HepG2 (cell line): ENCODE results near the gene ARHGEF10L. TPM values are rescaled to one million over a fixed set of nuclear protein-coding genes. Genes with fewer than 3 reads are reported as not detected.

Experiments used
- ATAC-seq: fragments of 200-7000 bp; cut with Tn5 transposase; 3 replicates; pipeline ENCODE4 v1.9.1; 2020; ENCODE audit warnings: mild to moderate bottlenecking, moderate library complexity
- BruUV-seq: library from RNA; stranded (reverse); fragments of 400-500 nt; replicated peaks from 2 replicates; lab custom pipeline; 2021; lab: Mats Ljungman, UMichigan
- CTCF ChIA-PET: fragments of 300-600 bp; formaldehyde crosslinking; extraction: SDS; loops from one replicate; lab custom pipeline; 2021; ENCODE audit warnings: low total read pairs, inconsistent platforms, low intra/inter-chr PET ratio; lab: Yijun Ruan, JAX
- POLR2A ChIA-PET: fragments of 350-600 bp; sonication (Branson Sonifier 250); formaldehyde crosslinking; loops from one replicate; lab custom pipeline; 2020; ENCODE audit warnings: antibody characterized with exemption, inconsistent platforms; lab: Yijun Ruan, JAX
- DNase-seq: peaks from one replicate; pipeline ENCODE4 v3.0.0-alpha.2; 2015; ENCODE audit warnings: low spot score
- FAIRE-seq: peaks from 3 replicates; lab custom pipeline; 2011; peaks lifted over from hg19 to GRCh38; lab: Jason Lieb, UNC
- H2AFZ ChIP-seq: one replicate; pipeline ENCODE4 v1.6.1; 2011; ENCODE audit warnings: low read length, inconsistent platforms
- H3K27ac ChIP-seq: fragments of 300-600 bp; 3 replicates; pipeline ENCODE4 v1.8.0; 2011; ENCODE audit warnings: mixed run types, mild to moderate bottlenecking, mixed read lengths, low read length, inconsistent platforms; ENCODE audit not compliant: insufficient read depth; ENCODE audit errors: extremely low read length
- H3K27me3 ChIP-seq, 2 experiments: fragments of 200-600 bp in 1 of 2; 2 replicates in 1 of 2; 3 replicates in 1 of 2; pipeline versions ENCODE4 v1.6.0 to v1.8.0; 2011; ENCODE audit warnings: low read length in 2 of 2, mild to moderate bottlenecking in 2 of 2, moderate library complexity in 2 of 2, inconsistent platforms in 1 of 2; ENCODE audit not compliant: insufficient read depth in 2 of 2, control insufficient read depth in 1 of 2
- H3K36me3 ChIP-seq, 2 experiments: fragments of 200-600 bp in 1 of 2; replicated peaks in 1 of 2; 2 replicates in 1 of 2; 3 replicates in 1 of 2; pipeline versions ENCODE4 v1.5.1 to v1.8.0; 2011; ENCODE audit warnings: low read length in 2 of 2, inconsistent platforms in 1 of 2; ENCODE audit not compliant: insufficient read depth in 2 of 2, control insufficient read depth in 1 of 2
- H3K4me1 ChIP-seq: 2 replicates; pipeline ENCODE4 v1.5.1; 2012; ENCODE audit warnings: low read length, inconsistent platforms; ENCODE audit not compliant: insufficient read depth
- H3K4me2 ChIP-seq: 2 replicates; pipeline ENCODE4 v1.6.0; 2011; ENCODE audit warnings: low read depth, low read length, inconsistent platforms
- H3K4me3 ChIP-seq, 3 experiments: fragments of 200-600 bp in 1 of 3; sonication (generic), shearing (Covaris generic) in 1 of 3; replicated peaks in 1 of 3; 2 replicates each; pipeline ENCODE4 v1.5.1; 2011 to 2016; ENCODE audit warnings: low read length in 3 of 3, inconsistent platforms in 2 of 3, low read depth in 2 of 3, mild to moderate bottlenecking in 2 of 3, control low read depth in 1 of 3, mixed read lengths in 1 of 3; ENCODE audit not compliant: insufficient read depth in 1 of 3
- H3K79me2 ChIP-seq: one replicate; pipeline ENCODE4 v1.6.1; 2011; ENCODE audit warnings: low read length, inconsistent platforms; ENCODE audit not compliant: insufficient read depth
- H3K9ac ChIP-seq: 2 replicates; pipeline ENCODE4 v1.6.0; 2011; ENCODE audit warnings: mild to moderate bottlenecking, low read depth, low read length, inconsistent platforms; ENCODE audit not compliant: insufficient read depth
- H3K9me3 ChIP-seq: 2 replicates; pipeline ENCODE4 v1.5.1; 2012; ENCODE audit warnings: mild to moderate bottlenecking, low read length
- H4K20me1 ChIP-seq: 2 replicates; pipeline ENCODE4 v1.6.0; 2011; ENCODE audit warnings: inconsistent platforms, mild to moderate bottlenecking, low read length, moderate library complexity; ENCODE audit not compliant: insufficient read depth
- DNMT1 ChIP-seq: sonication (generic); formaldehyde crosslinking; IDR thresholded peaks from 2 replicates; pipeline ENCODE4 v1.5.1; 2020; ENCODE audit warnings: mild to moderate bottlenecking, missing genetic modification reagents
- FOXJ3 ChIP-seq: sonication (generic); formaldehyde crosslinking; IDR thresholded peaks from 2 replicates; pipeline ENCODE4 v1.4.0; 2020; ENCODE audit warnings: missing genetic modification reagents, mild to moderate bottlenecking, borderline replicate concordance
- PRDM15 ChIP-seq: sonication (generic); formaldehyde crosslinking; IDR thresholded peaks from 2 replicates; pipeline ENCODE4 v1.4.0; 2020; ENCODE audit warnings: missing genetic modification reagents
- RFX1 ChIP-seq: fragments of 450-650 bp; IDR thresholded peaks from 2 replicates; pipeline ENCODE4 v1.6.1; 2017
- SRF ChIP-seq: IDR thresholded peaks from 2 replicates; pipeline ENCODE4 v1.6.1; 2011; ENCODE audit warnings: mild to moderate bottlenecking, low read depth, low read length, moderate library complexity
- SYNCRIP ChIP-seq: fragments of 200-400 bp; formaldehyde crosslinking; IDR thresholded peaks from 2 replicates; pipeline ENCODE4 v1.6.1; 2018; ENCODE audit warnings: mild to moderate bottlenecking, low read depth, low read length; ENCODE audit not compliant: insufficient read depth
- TEAD3 ChIP-seq: optimal IDR thresholded peaks from 2 replicates; pipeline ENCODE3; 2016; ENCODE audit warnings: borderline replicate concordance
- TFDP1 ChIP-seq: IDR thresholded peaks from 2 replicates; pipeline ENCODE4 v1.6.1; 2016; ENCODE audit warnings: missing compliant biosample characterization, missing genetic modification reagents, borderline replicate concordance
- TSC22D2 ChIP-seq: sonication (generic); formaldehyde crosslinking; IDR thresholded peaks from 2 replicates; pipeline ENCODE4 v1.5.1; 2020; ENCODE audit warnings: missing genetic modification reagents, mild to moderate bottlenecking, borderline replicate concordance
- ZNF570 ChIP-seq: sonication (generic); formaldehyde crosslinking; IDR thresholded peaks from 2 replicates; pipeline ENCODE4 v1.4.0; 2020; ENCODE audit warnings: mild to moderate bottlenecking, missing genetic modification reagents, borderline replicate concordance
- ZNF776 ChIP-seq: sonication (generic); formaldehyde crosslinking; IDR thresholded peaks from 2 replicates; pipeline ENCODE4 v1.4.0; 2020; ENCODE audit warnings: mild to moderate bottlenecking, missing genetic modification reagents
- WGBS: methylation state at CpG from one replicate; pipeline ENCODE4 v1.1.6; 2017; ENCODE audit warnings: low lambda C conversion rate; 5-methylcytosine and 5-hydroxymethylcytosine counted together
- in situ Hi-C: cut with HindIII; loops from 2 replicates; pipeline ENCODE4 v1.10.0; 2017; ENCODE audit warnings: low pct_unique_long_range_greater_than_20kb; ENCODE audit not compliant: extremely low pct_ligation_motif_present
- intact Hi-C: fragments of 100-400 bp; cut with micrococcal nuclease; formaldehyde crosslinking; loops from one replicate; pipeline ENCODE4 v1.10.0; 2022; ENCODE audit not compliant: unreplicated experiment
- polyA plus RNA-seq, 8 experiments: library from polyadenylated mRNA; depleted of rRNA in 3 of 8; stranded (reverse) in 7 of 8; unstranded in 1 of 8; fragments of >200 nt; fragmentation: Illumina TruSeq in 4 of 8; extraction: Trizol in 4 of 8; gene quantifications; 2 replicates each; pipeline versions ENCODE4 v1.2.1 to v1.2.3, GENCODE V29; 2011 to 2016; ENCODE audit warnings: low read depth in 4 of 8, missing spikeins in 1 of 8, mixed read lengths in 1 of 8; ENCODE audit not compliant: insufficient read depth in 1 of 8
- total RNA-seq, 5 experiments: library from RNA; depleted of rRNA; stranded (reverse); fragments of >200 nt; fragmentation: Illumina TruSeq; extraction: Trizol; gene quantifications; 2 replicates each; pipeline ENCODE4 v1.2.3, GENCODE V29; 2016; ENCODE audit warnings: low read depth in 1 of 5

Gene ARHGEF10L
- total and polyA plus RNA-seq, 2 of the 13 experiments (the other 11 are each of a cell fraction or from before 2014, with no cell fraction given), result 46.5 to 78.3 TPM

GRCh38 chr1:17639703-17640340, 100.3 kb downstream of the ARHGEF10L start (continued):
- TF ChIP-seq ZNF570 (CRISPR knock-in tag), result no peak
- TF ChIP-seq DNMT1 (CRISPR knock-in tag), result no peak
- no peak for TF ChIP-seq ZNF776
- TF ChIP-seq, all 625 proteins: peak for 3

- intact Hi-C loops, result no loop called here
- no peaks in the 10 kb centered on the region for H3K27me3 ChIP-seq
- no peaks in the 10 kb centered on the region for H3K4me1 ChIP-seq
- in situ Hi-C loops, result no loop called here
- H3K4me3 ChIP-seq, result no peak overlapping the region
- H4K20me1 ChIP-seq, result peaks cover 10% of the 10 kb centered on the region; the same call in 1 of the 2 replicates
- DNase-seq (no peak), FAIRE-seq (no peak), ATAC-seq (no peak)
- POLR2A ChIA-PET, result no interaction called here
- no peak for TF ChIP-seq PRDM15
- TF ChIP-seq SRF, result no peak
- TF ChIP-seq TEAD3 (CRISPR knock-in tag), result no peak
- no peak for TF ChIP-seq FOXJ3 (CRISPR knock-in tag)
- TF ChIP-seq SYNCRIP, result no peak
- no peak for TF ChIP-seq RFX1
- TF ChIP-seq TSC22D2 (CRISPR knock-in tag), result no peak
- TF ChIP-seq TFDP1 (CRISPR knock-in tag), result no peak
- 98% methylated on average over 5 of the region's 5 CpGs for WGBS
- no peak overlapping the region for H3K9ac ChIP-seq
- H3K4me2 ChIP-seq, result no peak overlapping the region
- H3K9me3 ChIP-seq, result no peaks in the 10 kb centered on the region
- no TSS peak for BruUV-seq
- peaks cover 45 to 84% of the 10 kb centered on the region in 2 experiments for H3K36me3 ChIP-seq
- CTCF ChIA-PET, result no interaction called here
- no peak overlapping the region for H3K27ac ChIP-seq
- no peak overlapping the region for H2AFZ ChIP-seq
- no peaks in the 10 kb centered on the region for H3K79me2 ChIP-seq
Observed at GRCh38 chr1:17640393-17640792, 100.9 kb downstream of the ARHGEF10L start.
